Lower leg skin (tissue), 3 donors: ENCODE results near the gene NOD1.
"Not testable (repeated sequence)": the region's sequence is repeated elsewhere in the genome, so short reads cannot be mapped to it uniquely, and the experiment has no call there.

Source experiments
- POLR2A ChIP-seq, 2 donors: fragments of 450-650 bp; IDR thresholded peaks; one replicate each; pipeline ENCODE4 v1.6.1; 2016 to 2017; ENCODE audit warnings: antibody characterized with exemption in 2 of 2, mild to moderate bottlenecking in 1 of 2, moderate library complexity in 1 of 2
- TF ChIP-seq, protein P1 (sequence below), 3 donors: fragments of 450-650 bp; IDR thresholded peaks; one replicate each; pipeline ENCODE4 v1.5.1; 2016; ENCODE audit warnings: antibody characterized with exemption in 3 of 3, mild to moderate bottlenecking in 3 of 3, moderate library complexity in 2 of 3

DNA sequence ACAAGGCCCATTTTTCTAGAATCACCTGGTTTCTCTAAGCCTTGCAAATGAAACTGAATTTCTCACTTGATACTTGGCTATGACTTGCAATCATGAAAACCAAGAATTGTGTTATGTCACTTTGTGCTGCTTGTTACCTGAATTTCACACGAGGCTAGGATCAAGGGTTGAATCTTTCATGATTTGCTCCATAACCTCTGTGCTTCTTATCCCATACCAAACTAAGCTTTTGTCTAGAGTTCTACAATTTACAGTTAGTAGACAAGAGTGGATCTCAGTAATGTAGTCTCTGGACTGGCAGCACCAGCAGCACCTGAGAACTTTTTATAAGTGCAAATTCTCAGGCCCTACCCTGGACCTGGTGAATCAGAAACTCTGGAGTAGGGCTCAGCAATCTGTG lies 48.7 kb upstream of the NOD1 start:
- TF ChIP-seq, protein P1, sequence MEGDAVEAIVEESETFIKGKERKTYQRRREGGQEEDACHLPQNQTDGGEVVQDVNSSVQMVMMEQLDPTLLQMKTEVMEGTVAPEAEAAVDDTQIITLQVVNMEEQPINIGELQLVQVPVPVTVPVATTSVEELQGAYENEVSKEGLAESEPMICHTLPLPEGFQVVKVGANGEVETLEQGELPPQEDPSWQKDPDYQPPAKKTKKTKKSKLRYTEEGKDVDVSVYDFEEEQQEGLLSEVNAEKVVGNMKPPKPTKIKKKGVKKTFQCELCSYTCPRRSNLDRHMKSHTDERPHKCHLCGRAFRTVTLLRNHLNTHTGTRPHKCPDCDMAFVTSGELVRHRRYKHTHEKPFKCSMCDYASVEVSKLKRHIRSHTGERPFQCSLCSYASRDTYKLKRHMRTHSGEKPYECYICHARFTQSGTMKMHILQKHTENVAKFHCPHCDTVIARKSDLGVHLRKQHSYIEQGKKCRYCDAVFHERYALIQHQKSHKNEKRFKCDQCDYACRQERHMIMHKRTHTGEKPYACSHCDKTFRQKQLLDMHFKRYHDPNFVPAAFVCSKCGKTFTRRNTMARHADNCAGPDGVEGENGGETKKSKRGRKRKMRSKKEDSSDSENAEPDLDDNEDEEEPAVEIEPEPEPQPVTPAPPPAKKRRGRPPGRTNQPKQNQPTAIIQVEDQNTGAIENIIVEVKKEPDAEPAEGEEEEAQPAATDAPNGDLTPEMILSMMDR (IDR thresholded peaks at IDR 0.05): not testable (repeated sequence)
- TF ChIP-seq POLR2A (IDR thresholded peaks at IDR 0.05): not testable (repeated sequence)
